ENCODE data around the gene LRMDA.

Gene LRMDA

GRCh38 chr10:75390178-75390577, 41.2 kb upstream of the LRMDA start (continued):
- TF ChIP-seq PRDM4 (tag by site-specific recombination; IDR thresholded peaks at IDR 0.05) (no peak), ZBTB11 (tag by site-specific recombination; conservative IDR thresholded peaks at IDR 0.05; ENCODE audit: low read depth) (no peak)

- POLR2A ChIA-PET = interaction anchor here (0.6 to 2.3 kb wide), 2 partner anchors 9 to 360 kb away, joined by 4 to 7 read pairs; partner anchors contain the start of gene ZNF503
- Histone ChIP-seq H3K4me3 (ENCODE audit: low read depth, low read length) (no peak overlapping the region), H3K36me3 (ENCODE audit: control insufficient read depth in 2 of 2, insufficient read depth in 1 of 2, low read length in 2 of 2) (peaks cover 0 to 12% of the 10 kb centered on the region in 2 experiments; a peak in 1 of 3 replicates), H3K27ac (ENCODE audit: extremely low read depth, low read depth, low read length) (no peak overlapping the region), H3K4me1 (ENCODE audit: control insufficient read depth, insufficient read depth, low read length) (no peaks in the 10 kb centered on the region; the same call in 1 of the 2 replicates), H3K9me3 (ENCODE audit: control insufficient read depth, insufficient read depth, low read depth, low read length) (no peaks in the 10 kb centered on the region)
- CTCF ChIA-PET = interaction anchor here (0.5 to 0.6 kb wide), 3 partner anchors 33 to 211 kb away, joined by 3 to 4 read pairs (median 3); no protein-coding TSS in a partner anchor
- no peak for TF ChIP-seq ZNF558 (tag by site-specific recombination; IDR thresholded peaks at IDR 0.05)
- no peak for TF ChIP-seq ZNF692 (tag by site-specific recombination; IDR thresholded peaks at IDR 0.05)
- TF ChIP-seq ZNF433 (tag by site-specific recombination; IDR thresholded peaks at IDR 0.05; ENCODE audit: low read depth) = no peak
- TF ChIP-seq ZNF645 (tag by site-specific recombination; IDR thresholded peaks at IDR 0.05) = no peak
- no peak for TF ChIP-seq ZNF221 (tag by site-specific recombination; IDR thresholded peaks at IDR 0.05; ENCODE audit: borderline replicate concordance)
- TF ChIP-seq ZNF175 (tag by site-specific recombination; IDR thresholded peaks at IDR 0.05) = no peak
- no peak for TF ChIP-seq YY2 (tag by site-specific recombination; IDR thresholded peaks at IDR 0.05)
- no peak for TF ChIP-seq ZBTB44 (tag by site-specific recombination; IDR thresholded peaks at IDR 0.05)
- TF ChIP-seq ZNF335 (tag by site-specific recombination; conservative IDR thresholded peaks at IDR 0.05) = no peak
- no peak for TF ChIP-seq ELK4 (IDR thresholded peaks at IDR 0.05; ENCODE audit: borderline replicate concordance, low read depth, low read length)
- no peak for TF ChIP-seq ZSCAN16 (tag by site-specific recombination; IDR thresholded peaks at IDR 0.05)
- TF ChIP-seq ZNF785 (tag by site-specific recombination; IDR thresholded peaks at IDR 0.05) = no peak
- TF ChIP-seq KLF9 (tag by site-specific recombination; IDR thresholded peaks at IDR 0.05; ENCODE audit: low read depth) = no peak
- TF ChIP-seq ZNF701 (tag by site-specific recombination; IDR thresholded peaks at IDR 0.05) = no peak
- TF ChIP-seq WT1 (tag by site-specific recombination; IDR thresholded peaks at IDR 0.05) = no peak
- TF ChIP-seq TRIM28 (IDR thresholded peaks at IDR 0.05; ENCODE audit: borderline replicate concordance, low read length) = no peak
- TF ChIP-seq ZNF560 (tag by site-specific recombination; IDR thresholded peaks at IDR 0.05; ENCODE audit: borderline replicate concordance) = no peak
- TF ChIP-seq KLF7 (tag by site-specific recombination; IDR thresholded peaks at IDR 0.05; ENCODE audit: borderline replicate concordance) = no peak
- no peak for TF ChIP-seq ZNF768 (tag by site-specific recombination; IDR thresholded peaks at IDR 0.05)
- no peak for TF ChIP-seq ZNF555 (tag by site-specific recombination; conservative IDR thresholded peaks at IDR 0.05)
Measured at GRCh38 chr10:75392271-75392670, 39.2 kb upstream of the LRMDA start.
